ENCODE measurements around the gene FAM20A.

Gene FAM20A

GRCh38 chr17:68567035-68567434 lies 34.1 kb downstream of the FAM20A start:
- TF ChIP-seq CTCF (IDR thresholded peaks at IDR 0.05; ENCODE audit: low read depth, low read length): no peak
- H3K4me3 ChIP-seq (ENCODE audit: low read depth, low read length): no peak overlapping the region

- no peak overlapping the region for H3K4me3 ChIP-seq (ENCODE audit: low read depth, low read length)
- no peak for TF ChIP-seq CTCF (IDR thresholded peaks at IDR 0.05; ENCODE audit: low read depth, low read length)
Observed at GRCh38 chr17:68566442-68566738, 34.8 kb downstream of the FAM20A start.

- H3K4me3 ChIP-seq (ENCODE audit: low read depth, low read length): no peak overlapping the region
- TF ChIP-seq CTCF (IDR thresholded peaks at IDR 0.05; ENCODE audit: low read depth, low read length): no peak
Observed at GRCh38 chr17:68565661-68566441, 35.3 kb downstream of the FAM20A start.

GRCh38 chr17:68564415-68565111 lies 36.6 kb downstream of the FAM20A start:
- no peak overlapping the region for H3K4me3 ChIP-seq (ENCODE audit: low read depth, low read length)
- no peak for TF ChIP-seq CTCF (IDR thresholded peaks at IDR 0.05; ENCODE audit: low read depth, low read length)

GRCh38 chr17:68562736-68563135 lies 38.4 kb downstream of the FAM20A start:
- TF ChIP-seq CTCF (IDR thresholded peaks at IDR 0.05; ENCODE audit: low read depth, low read length): no peak

GRCh38 chr17:68560966-68561720 lies 40.0 kb downstream of the FAM20A start:
- no peak overlapping the region for H3K4me3 ChIP-seq (ENCODE audit: low read depth, low read length)
- no peak for TF ChIP-seq CTCF (IDR thresholded peaks at IDR 0.05; ENCODE audit: low read depth, low read length)

More at GRCh38 chr17:68562736-68563135, 38.4 kb downstream of the FAM20A start:
- H3K4me3 ChIP-seq (ENCODE audit: low read depth, low read length): no peak overlapping the region

GRCh38 chr17:68559316-68559715 lies 41.9 kb downstream of the FAM20A start:
- no peak for TF ChIP-seq CTCF (IDR thresholded peaks at IDR 0.05; ENCODE audit: low read depth, low read length)
- no peak overlapping the region for H3K4me3 ChIP-seq (ENCODE audit: low read depth, low read length)

Measured in WI38 (cell line).